PC-3 (cell line): ENCODE data around the gene GDPD1. TPM values are rescaled to one million over a fixed set of nuclear protein-coding genes. Genes with fewer than 3 reads are reported as not detected.

ENCODE experiments used
- ATAC-seq: fragments of 200-7000 bp; cut with Tn5 transposase; 2 replicates; pipeline ENCODE4 v1.9.1; 2020; ENCODE audit warnings: mild to moderate bottlenecking, moderate library complexity
- BruUV-seq: library from RNA; stranded (reverse); fragments of 400-500 nt; replicated peaks from 2 replicates; lab custom pipeline; 2021; lab: Mats Ljungman, UMichigan
- CTCF ChIA-PET: fragments of 300-600 bp; sonication (Branson Sonifier 250); formaldehyde crosslinking; loops from one replicate; lab custom pipeline; 2022; ENCODE audit warnings: antibody characterized with exemption; lab: Charles Lee
- POLR2A ChIA-PET: fragments of 300-600 bp; sonication (Branson Sonifier 250); formaldehyde crosslinking; loops from one replicate; lab custom pipeline; 2022; ENCODE audit warnings: antibody characterized with exemption; ENCODE audit not compliant: unreplicated experiment; lab: Charles Lee
- DNase-seq: peaks from one replicate; pipeline ENCODE4 v3.0.0-alpha.2; 2015
- H2AFZ ChIP-seq: fragments of 300-600 bp; sonication (generic); 2 replicates; pipeline ENCODE4 v1.6.0; 2016; ENCODE audit warnings: antibody characterized with exemption, low read length
- H3F3A ChIP-seq: fragments of 300-600 bp; sonication (generic); one replicate; pipeline ENCODE4 v1.6.0; 2017; ENCODE audit warnings: antibody characterized with exemption, low read length, control low read depth, mild to moderate bottlenecking; ENCODE audit not compliant: unreplicated experiment
- H3K27ac ChIP-seq: fragments of 300-600 bp; sonication (generic); 2 replicates; pipeline ENCODE4 v1.5.1; 2016; ENCODE audit warnings: mild to moderate bottlenecking, low read length
- H3K27me3 ChIP-seq: fragments of 300-600 bp; sonication (generic); 2 replicates; pipeline ENCODE4 v1.6.1; 2016; ENCODE audit warnings: low read length, mixed read lengths
- H3K36me3 ChIP-seq: fragments of 300-600 bp; sonication (generic); 2 replicates; pipeline ENCODE4 v1.6.1; 2016; ENCODE audit warnings: low read depth, mixed run types, low read length, mixed read lengths
- H3K4me1 ChIP-seq: fragments of 300-600 bp; sonication (generic); 2 replicates; pipeline ENCODE4 v1.5.1; 2016; ENCODE audit warnings: low read length; ENCODE audit not compliant: insufficient read depth
- H3K4me2 ChIP-seq: fragments of 300-600 bp; sonication (generic); 2 replicates; pipeline ENCODE4 v1.6.0; 2016; ENCODE audit warnings: low read length
- H3K4me3 ChIP-seq: fragments of 300-600 bp; sonication (generic); 2 replicates; pipeline ENCODE4 v1.5.1; 2016; ENCODE audit warnings: mild to moderate bottlenecking, low read length, mixed read lengths
- H3K79me2 ChIP-seq: fragments of 300-600 bp; sonication (generic); 2 replicates; pipeline ENCODE4 v1.6.1; 2017; ENCODE audit warnings: low read length, mixed read lengths
- H3K9ac ChIP-seq: fragments of 300-600 bp; sonication (generic); 2 replicates; pipeline ENCODE4 v1.6.0; 2016; ENCODE audit warnings: mild to moderate bottlenecking, low read length
- H3K9me2 ChIP-seq: fragments of 300-600 bp; sonication (generic); replicated peaks from 2 replicates; pipeline ENCODE4 v1.6.1; 2016; ENCODE audit warnings: mixed run types, low read length, mixed read lengths
- H3K9me3 ChIP-seq: fragments of 300-600 bp; sonication (generic); 2 replicates; pipeline ENCODE4 v1.6.1; 2016; ENCODE audit warnings: low read length, mixed read lengths
- H4K20me1 ChIP-seq: fragments of 300-600 bp; sonication (generic); 2 replicates; pipeline ENCODE4 v1.6.1; 2016; ENCODE audit warnings: low read length, mixed read lengths
- CTCF ChIP-seq: fragments of 300-600 bp; sonication (generic); conservative IDR thresholded peaks from 2 replicates; pipeline ENCODE4 v1.5.1; 2017; ENCODE audit warnings: antibody characterized with exemption, low read depth, mild to moderate bottlenecking, low read length
- EZH2 ChIP-seq: fragments of 300-600 bp; sonication (generic); IDR thresholded peaks from one replicate; pipeline ENCODE4 v1.6.1; 2017; ENCODE audit warnings: antibody characterized with exemption, mild to moderate bottlenecking, low read length; ENCODE audit not compliant: unreplicated experiment
- EZH2phosphoT487 ChIP-seq: fragments of 300-600 bp; sonication (generic); IDR thresholded peaks from 2 replicates; pipeline ENCODE4 v1.6.1; 2018; ENCODE audit warnings: mild to moderate bottlenecking, antibody characterized with exemption, low read length, borderline replicate concordance
- intact Hi-C: fragments of 100-400 bp; cut with micrococcal nuclease; formaldehyde crosslinking; loops from 2 replicates; pipeline ENCODE4 v1.9.0; 2023
- total RNA-seq: library from RNA; depleted of rRNA; stranded (reverse); fragments of >200 nt; gene quantifications from 2 replicates; pipeline ENCODE4 v1.2.3, GENCODE V29; 2014

GDPD1 gene
- total RNA-seq, 1 experiment from 2014 or later: 1.5 TPM

GRCh38 chr17:59266745-59267144 lies 46.4 kb downstream of the GDPD1 start:
- Histone ChIP-seq H3K9ac (no peak overlapping the region), H3K27me3 (no peaks in the 10 kb centered on the region), H3K9me2 (no peaks in the 10 kb centered on the region), H3K79me2 (no peaks in the 10 kb centered on the region), H3K4me1 (no peaks in the 10 kb centered on the region), H3K36me3 (no peaks in the 10 kb centered on the region), H3K9me3 (no peaks in the 10 kb centered on the region), H3K4me2 (no peak overlapping the region), H4K20me1 (no peaks in the 10 kb centered on the region), H3F3A (no peaks in the 10 kb centered on the region), H2AFZ (no peak overlapping the region), H3K4me3 (no peak overlapping the region), H3K27ac (no peak overlapping the region)
- DNase-seq (no peak), ATAC-seq (no peak)
- no TSS peak for BruUV-seq
- intact Hi-C loops: no loop called here
- CTCF ChIA-PET: interaction anchor here (0.7 kb wide), 1 partner anchor 175 kb away, joined by 5 read pairs; no protein-coding TSS in a partner anchor
- POLR2A ChIA-PET: no interaction called here
- TF ChIP-seq CTCF (no peak), EZH2phosphoT487 (no peak), EZH2 (no peak)

- Histone ChIP-seq H4K20me1 (no peaks in the 10 kb centered on the region), H3K9me2 (no peaks in the 10 kb centered on the region), H2AFZ (no peak overlapping the region), H3K27me3 (no peaks in the 10 kb centered on the region), H3K4me1 (no peaks in the 10 kb centered on the region), H3K4me2 (no peak overlapping the region), H3K4me3 (no peak overlapping the region), H3K27ac (no peak overlapping the region), H3K9me3 (no peaks in the 10 kb centered on the region), H3K79me2 (no peaks in the 10 kb centered on the region), H3F3A (no peaks in the 10 kb centered on the region), H3K9ac (no peak overlapping the region), H3K36me3 (no peaks in the 10 kb centered on the region)
- TF ChIP-seq EZH2phosphoT487 (no peak), CTCF (no peak), EZH2 (no peak)
- no TSS peak for BruUV-seq
- intact Hi-C loops: no loop called here
- no peak for DNase-seq
- ChIA-PET POLR2A (no interaction called here), CTCF (no interaction called here)
- no peak for ATAC-seq
Measured at GRCh38 chr17:59267776-59268175, 47.5 kb downstream of the GDPD1 start.

GRCh38 chr17:59275618-59276017 lies 55.3 kb downstream of the GDPD1 start:
- ATAC-seq: no peak

More at GRCh38 chr17:59275618-59276017, 55.3 kb downstream of the GDPD1 start:
- Histone ChIP-seq H3K27me3 (no peaks in the 10 kb centered on the region), H3K4me1 (no peaks in the 10 kb centered on the region), H3K4me2 (no peak overlapping the region), H4K20me1 (no peaks in the 10 kb centered on the region), H3K79me2 (no peaks in the 10 kb centered on the region), H3K9me3 (no peaks in the 10 kb centered on the region), H3K36me3 (no peaks in the 10 kb centered on the region), H3K9ac (no peak overlapping the region), H3K9me2 (no peaks in the 10 kb centered on the region), H3K27ac (no peak overlapping the region), H2AFZ (no peak overlapping the region), H3F3A (no peaks in the 10 kb centered on the region), H3K4me3 (no peak overlapping the region)
- BruUV-seq: no TSS peak
- intact Hi-C loops: no loop called here
- TF ChIP-seq EZH2phosphoT487 (no peak), EZH2 (no peak)
- ChIA-PET POLR2A (no interaction called here), CTCF (no interaction called here)
- DNase-seq: no peak
